ENCODE measurements around the gene HSF2BP.

HSF2BP gene

DNA sequence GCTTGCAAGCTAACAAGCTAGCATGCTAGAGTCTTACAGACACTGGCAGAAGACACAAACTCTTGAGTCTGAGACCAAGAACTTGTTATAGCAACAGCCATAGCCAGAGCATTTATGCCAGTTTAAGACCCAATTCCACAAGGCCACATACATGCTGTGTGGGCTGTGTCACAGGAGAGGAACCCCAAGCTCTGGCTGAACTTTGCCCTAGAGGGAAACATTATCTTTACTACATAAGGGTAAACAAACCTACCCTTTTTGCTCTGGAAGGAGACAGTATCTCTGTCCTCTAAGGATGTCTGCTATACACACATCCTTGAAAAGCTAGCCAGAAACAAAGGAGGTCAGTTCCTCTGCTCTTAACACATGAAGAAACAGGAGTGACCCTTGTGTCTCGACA lies 70.3 kb downstream of the HSF2BP start:
- H3K27ac ChIP-seq (ENCODE audit: low read depth in 2 of 2, low read length in 2 of 2), result peak overlapping the region in 1 of 2 donors; percentile 0
- no peaks in the 10 kb centered on the region for H3K36me3 ChIP-seq (ENCODE audit: control insufficient read depth in 2 of 2, insufficient read depth in 2 of 2, low read length in 2 of 2)
- no peak overlapping the region for H3K9ac ChIP-seq (ENCODE audit: low read depth in 1 of 2, low read length in 2 of 2)
- no peaks in the 10 kb centered on the region for H3K9me3 ChIP-seq (ENCODE audit: control insufficient read depth in 2 of 2, low read length in 2 of 2)
- peaks cover 2 to 14% of the 10 kb centered on the region in 2 donors for H3K4me1 ChIP-seq (ENCODE audit: control insufficient read depth in 2 of 2, insufficient read depth in 2 of 2, low read length in 2 of 2)
- H3K27me3 ChIP-seq (ENCODE audit: control insufficient read depth in 2 of 2, insufficient read depth in 2 of 2, low read length in 2 of 2), result no peaks in the 10 kb centered on the region
- H3K4me3 ChIP-seq (ENCODE audit: low read length in 2 of 2), result no peak overlapping the region

GRCh38 chr21:43585924-43586413 lies 73.3 kb downstream of the HSF2BP start:
- Histone ChIP-seq H3K27ac (ENCODE audit: low read depth in 2 of 2, low read length in 2 of 2) (peak overlapping the region; percentile 6 to 19), H3K36me3 (ENCODE audit: control insufficient read depth in 2 of 2, insufficient read depth in 2 of 2, low read length in 2 of 2) (no peaks in the 10 kb centered on the region), H3K4me3 (ENCODE audit: low read length in 2 of 2) (no peak overlapping the region)

DNA sequence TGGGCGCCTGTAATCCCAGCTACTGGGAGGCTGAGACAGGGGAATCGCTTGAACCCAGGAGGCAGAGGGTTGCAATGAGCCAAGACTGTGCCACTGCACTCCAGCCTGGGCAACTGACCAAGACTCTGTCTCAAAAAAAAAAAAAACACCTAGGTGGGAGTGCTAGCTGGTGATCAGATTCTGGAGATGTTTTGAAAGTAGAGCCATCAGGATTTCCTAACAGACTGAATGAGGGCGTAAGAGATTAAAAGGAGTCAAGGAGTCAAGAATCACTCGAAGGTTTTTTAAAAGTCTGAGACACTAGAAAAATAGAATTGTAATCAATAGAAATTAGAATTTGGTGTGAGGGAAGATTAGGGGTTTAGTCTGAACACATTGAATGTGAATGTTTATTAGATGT lies 73.8 kb downstream of the HSF2BP start:
- Histone ChIP-seq H3K4me3 (ENCODE audit: low read length in 2 of 2) (no peak overlapping the region), H3K27me3 (ENCODE audit: control insufficient read depth in 2 of 2, insufficient read depth in 2 of 2, low read length in 2 of 2) (no peaks in the 10 kb centered on the region), H3K27ac (ENCODE audit: low read depth in 2 of 2, low read length in 2 of 2) (peak overlapping the region; percentile 6 to 19), H3K36me3 (ENCODE audit: control insufficient read depth in 2 of 2, insufficient read depth in 2 of 2, low read length in 2 of 2) (no peaks in the 10 kb centered on the region), H3K9ac (ENCODE audit: low read depth in 1 of 2, low read length in 2 of 2) (no peak overlapping the region), H3K4me1 (ENCODE audit: control insufficient read depth in 2 of 2, insufficient read depth in 2 of 2, low read length in 2 of 2) (peaks cover 2 to 14% of the 10 kb centered on the region in 2 donors), H3K9me3 (ENCODE audit: control insufficient read depth in 2 of 2, low read length in 2 of 2) (no peaks in the 10 kb centered on the region)

More at GRCh38 chr21:43585924-43586413, 73.3 kb downstream of the HSF2BP start:
- Histone ChIP-seq H3K9me3 (ENCODE audit: control insufficient read depth in 2 of 2, low read length in 2 of 2) (no peaks in the 10 kb centered on the region), H3K4me1 (ENCODE audit: control insufficient read depth in 2 of 2, insufficient read depth in 2 of 2, low read length in 2 of 2) (peaks cover 2 to 14% of the 10 kb centered on the region in 2 donors), H3K9ac (ENCODE audit: low read depth in 1 of 2, low read length in 2 of 2) (no peak overlapping the region), H3K27me3 (ENCODE audit: control insufficient read depth in 2 of 2, insufficient read depth in 2 of 2, low read length in 2 of 2) (no peaks in the 10 kb centered on the region)

DNA sequence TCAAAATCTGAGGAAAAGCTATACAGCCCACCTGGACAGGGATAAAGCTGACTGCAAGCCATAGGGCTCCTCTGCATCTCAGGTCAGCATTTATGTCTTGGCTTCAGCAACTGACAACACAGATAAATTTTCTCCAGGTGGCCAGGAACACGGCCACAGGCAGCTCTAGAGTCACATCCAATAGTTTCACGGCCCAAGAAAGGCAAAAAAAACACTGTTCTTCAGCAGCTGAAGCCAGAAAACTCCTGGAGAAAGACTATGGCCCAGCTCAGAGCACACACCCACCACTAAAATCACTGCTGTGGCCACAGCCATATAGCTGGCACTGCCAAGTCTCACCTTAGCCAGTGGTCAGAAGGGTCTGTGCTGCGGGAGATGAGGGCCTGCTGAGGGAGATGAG lies 77.8 kb downstream of the HSF2BP start:
- peaks cover 0 to 2% of the 10 kb centered on the region in 2 donors for H3K4me1 ChIP-seq (ENCODE audit: control insufficient read depth in 2 of 2, insufficient read depth in 2 of 2, low read length in 2 of 2)
- H3K36me3 ChIP-seq (ENCODE audit: control insufficient read depth in 2 of 2, insufficient read depth in 2 of 2, low read length in 2 of 2), result no peaks in the 10 kb centered on the region
- no peaks in the 10 kb centered on the region for H3K9me3 ChIP-seq (ENCODE audit: control insufficient read depth in 2 of 2, low read length in 2 of 2)
- H3K27ac ChIP-seq (ENCODE audit: low read depth in 2 of 2, low read length in 2 of 2), result no peak overlapping the region
- H3K4me3 ChIP-seq (ENCODE audit: low read length in 2 of 2), result no peak overlapping the region
- H3K27me3 ChIP-seq (ENCODE audit: control insufficient read depth in 2 of 2, insufficient read depth in 2 of 2, low read length in 2 of 2), result peaks cover 0 to 5% of the 10 kb centered on the region in 2 donors
- no peak overlapping the region for H3K9ac ChIP-seq (ENCODE audit: low read depth in 1 of 2, low read length in 2 of 2)

- Histone ChIP-seq H3K9me3 (ENCODE audit: control insufficient read depth in 2 of 2, low read length in 2 of 2) (no peaks in the 10 kb centered on the region), H3K27me3 (ENCODE audit: control insufficient read depth in 2 of 2, insufficient read depth in 2 of 2, low read length in 2 of 2) (peaks cover 0 to 5% of the 10 kb centered on the region in 2 donors), H3K4me3 (ENCODE audit: low read length in 2 of 2) (no peak overlapping the region), H3K36me3 (ENCODE audit: control insufficient read depth in 2 of 2, insufficient read depth in 2 of 2, low read length in 2 of 2) (no peaks in the 10 kb centered on the region), H3K4me1 (ENCODE audit: control insufficient read depth in 2 of 2, insufficient read depth in 2 of 2, low read length in 2 of 2) (no peaks in the 10 kb centered on the region), H3K9ac (ENCODE audit: low read depth in 1 of 2, low read length in 2 of 2) (no peak overlapping the region), H3K27ac (ENCODE audit: low read depth in 2 of 2, low read length in 2 of 2) (no peak overlapping the region)
Measured at GRCh38 chr21:43578677-43579303, 80.5 kb downstream of the HSF2BP start.

GRCh38 chr21:43575473-43575844 lies 83.8 kb downstream of the HSF2BP start:
- H3K4me3 ChIP-seq (ENCODE audit: low read length in 2 of 2), result no peak overlapping the region
- peak overlapping the region in 1 of 2 donors; percentile 75 for H3K27ac ChIP-seq (ENCODE audit: low read depth in 2 of 2, low read length in 2 of 2)

DNA sequence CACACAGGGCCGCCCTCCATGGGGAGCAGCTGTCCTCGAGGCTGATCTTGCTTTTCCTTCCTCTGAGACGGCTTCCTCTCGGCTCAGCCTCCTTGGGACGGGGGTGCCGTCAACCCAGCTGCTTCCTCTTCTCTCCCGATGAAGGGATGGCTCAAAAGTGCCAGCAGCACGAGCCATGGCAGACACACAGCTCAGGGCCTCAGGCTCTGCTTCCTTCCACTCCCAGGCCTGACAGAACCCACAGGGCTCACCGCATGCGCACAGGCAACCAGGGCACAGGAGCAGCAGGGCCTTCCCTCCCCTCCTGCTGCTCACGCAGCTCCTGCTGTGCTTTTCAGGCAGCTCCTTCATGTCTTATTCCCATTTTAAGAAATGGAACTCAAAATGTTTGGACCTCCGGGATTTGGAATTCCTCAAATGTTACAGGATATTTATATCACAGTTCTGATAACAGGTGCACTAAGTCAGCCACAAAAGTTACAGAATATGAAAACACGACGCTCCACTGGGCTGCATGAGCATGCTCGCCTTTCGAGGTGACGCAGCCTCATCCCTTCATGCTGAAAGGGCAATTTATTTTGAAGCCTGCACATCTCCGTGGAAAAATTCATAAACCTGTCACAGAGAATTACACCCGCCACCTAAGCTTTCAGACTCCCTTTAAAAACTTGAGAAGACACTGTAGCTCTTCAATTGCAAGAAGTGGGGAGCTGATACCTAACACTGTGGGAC lies 84.4 kb downstream of the HSF2BP start:
- H3K4me3 ChIP-seq (ENCODE audit: low read length in 2 of 2), result no peak overlapping the region
- H3K27me3 ChIP-seq (ENCODE audit: control insufficient read depth in 2 of 2, insufficient read depth in 2 of 2, low read length in 2 of 2), result peaks cover 0 to 5% of the 10 kb centered on the region in 2 donors
- no peaks in the 10 kb centered on the region for H3K9me3 ChIP-seq (ENCODE audit: control insufficient read depth in 2 of 2, low read length in 2 of 2)
- no peak overlapping the region for H3K9ac ChIP-seq (ENCODE audit: low read depth in 1 of 2, low read length in 2 of 2)
- H3K36me3 ChIP-seq (ENCODE audit: control insufficient read depth in 2 of 2, insufficient read depth in 2 of 2, low read length in 2 of 2), result no peaks in the 10 kb centered on the region
- H3K27ac ChIP-seq (ENCODE audit: low read depth in 2 of 2, low read length in 2 of 2), result peak overlapping the region; percentile 14 to 75
- H3K4me1 ChIP-seq (ENCODE audit: control insufficient read depth in 2 of 2, insufficient read depth in 2 of 2, low read length in 2 of 2), result no peaks in the 10 kb centered on the region

More at GRCh38 chr21:43575473-43575844, 83.8 kb downstream of the HSF2BP start:
- Histone ChIP-seq H3K9me3 (ENCODE audit: control insufficient read depth in 2 of 2, low read length in 2 of 2) (no peaks in the 10 kb centered on the region), H3K4me1 (ENCODE audit: control insufficient read depth in 2 of 2, insufficient read depth in 2 of 2, low read length in 2 of 2) (no peaks in the 10 kb centered on the region), H3K9ac (ENCODE audit: low read depth in 1 of 2, low read length in 2 of 2) (no peak overlapping the region), H3K36me3 (ENCODE audit: control insufficient read depth in 2 of 2, insufficient read depth in 2 of 2, low read length in 2 of 2) (no peaks in the 10 kb centered on the region), H3K27me3 (ENCODE audit: control insufficient read depth in 2 of 2, insufficient read depth in 2 of 2, low read length in 2 of 2) (peaks cover 0 to 5% of the 10 kb centered on the region in 2 donors)

GRCh38 chr21:43573921-43574320 lies 85.4 kb downstream of the HSF2BP start:
- no peaks in the 10 kb centered on the region for H3K9me3 ChIP-seq (ENCODE audit: control insufficient read depth in 2 of 2, low read length in 2 of 2)
- no peaks in the 10 kb centered on the region for H3K36me3 ChIP-seq (ENCODE audit: control insufficient read depth in 2 of 2, insufficient read depth in 2 of 2, low read length in 2 of 2)
- no peaks in the 10 kb centered on the region for H3K4me1 ChIP-seq (ENCODE audit: control insufficient read depth in 2 of 2, insufficient read depth in 2 of 2, low read length in 2 of 2)
- no peak overlapping the region for H3K9ac ChIP-seq (ENCODE audit: low read depth in 1 of 2, low read length in 2 of 2)
- H3K4me3 ChIP-seq (ENCODE audit: low read length in 2 of 2), result no peak overlapping the region
- no peak overlapping the region for H3K27ac ChIP-seq (ENCODE audit: low read depth in 2 of 2, low read length in 2 of 2)
- H3K27me3 ChIP-seq (ENCODE audit: control insufficient read depth in 2 of 2, insufficient read depth in 2 of 2, low read length in 2 of 2), result peaks cover 0 to 5% of the 10 kb centered on the region in 2 donors

- H3K4me1 ChIP-seq (ENCODE audit: control insufficient read depth in 2 of 2, insufficient read depth in 2 of 2, low read length in 2 of 2), result no peaks in the 10 kb centered on the region
Measured at GRCh38 chr21:43572446-43572845, 86.8 kb downstream of the HSF2BP start.

DNA sequence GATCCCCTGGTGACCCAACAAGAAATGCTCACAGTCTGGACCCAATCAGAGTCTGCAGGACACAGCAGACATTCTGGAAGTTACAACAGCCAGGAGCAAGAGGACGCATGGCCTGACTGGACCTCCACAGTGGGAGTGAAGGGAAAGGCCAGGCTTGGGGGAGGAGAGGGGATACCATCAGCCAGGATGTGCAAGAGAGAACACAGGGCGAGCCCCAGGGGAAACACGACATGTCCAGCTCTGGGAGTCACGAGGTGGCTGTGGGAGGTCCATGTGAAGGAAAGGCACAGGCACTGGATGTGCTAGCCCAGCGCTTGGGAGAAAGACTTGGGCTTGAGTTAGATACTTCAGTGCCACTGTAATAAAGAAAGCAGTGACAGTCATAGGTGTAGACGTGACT lies 87.3 kb downstream of the HSF2BP start:
- H3K4me3 ChIP-seq (ENCODE audit: low read length in 2 of 2), result no peak overlapping the region
- H3K27me3 ChIP-seq (ENCODE audit: control insufficient read depth in 2 of 2, insufficient read depth in 2 of 2, low read length in 2 of 2), result no peaks in the 10 kb centered on the region
- no peak overlapping the region for H3K9ac ChIP-seq (ENCODE audit: low read depth in 1 of 2, low read length in 2 of 2)
- no peaks in the 10 kb centered on the region for H3K9me3 ChIP-seq (ENCODE audit: control insufficient read depth in 2 of 2, low read length in 2 of 2)
- no peaks in the 10 kb centered on the region for H3K36me3 ChIP-seq (ENCODE audit: control insufficient read depth in 2 of 2, insufficient read depth in 2 of 2, low read length in 2 of 2)
- no peaks in the 10 kb centered on the region for H3K4me1 ChIP-seq (ENCODE audit: control insufficient read depth in 2 of 2, insufficient read depth in 2 of 2, low read length in 2 of 2)
- no peak overlapping the region for H3K27ac ChIP-seq (ENCODE audit: low read depth in 2 of 2, low read length in 2 of 2)

More at GRCh38 chr21:43572446-43572845, 86.8 kb downstream of the HSF2BP start:
- Histone ChIP-seq H3K27me3 (ENCODE audit: control insufficient read depth in 2 of 2, insufficient read depth in 2 of 2, low read length in 2 of 2) (no peaks in the 10 kb centered on the region), H3K9ac (ENCODE audit: low read depth in 1 of 2, low read length in 2 of 2) (no peak overlapping the region), H3K36me3 (ENCODE audit: control insufficient read depth in 2 of 2, insufficient read depth in 2 of 2, low read length in 2 of 2) (no peaks in the 10 kb centered on the region), H3K9me3 (ENCODE audit: control insufficient read depth in 2 of 2, low read length in 2 of 2) (no peaks in the 10 kb centered on the region), H3K4me3 (ENCODE audit: low read length in 2 of 2) (no peak overlapping the region), H3K27ac (ENCODE audit: low read depth in 2 of 2, low read length in 2 of 2) (no peak overlapping the region)
